ENCODE measurements around the gene IGSF6.

GRCh38 chr16:21652453-21652852 is at the start of gene IGSF6:
- TF ChIP-seq POLR2AphosphoS2 (conservative IDR thresholded peaks at IDR 0.05; ENCODE audit: low read length) (no peak), MAX (IDR thresholded peaks at IDR 0.05) (no peak)
